GM18867 (cell line): Measurements from ENCODE around the gene NTF3.

ENCODE experiments used
- ATAC-seq: cut with Tn5 transposase; IDR thresholded peaks from one replicate; pipeline ENCODE4 v1.9.1; 2021; ENCODE audit warnings: mild to moderate bottlenecking, moderate library complexity; ENCODE audit not compliant: unreplicated experiment

NTF3 gene

GRCh38 chr12:5430641-5431603 lies 986 bp upstream of the NTF3 start:
- no peak for ATAC-seq

DNA sequence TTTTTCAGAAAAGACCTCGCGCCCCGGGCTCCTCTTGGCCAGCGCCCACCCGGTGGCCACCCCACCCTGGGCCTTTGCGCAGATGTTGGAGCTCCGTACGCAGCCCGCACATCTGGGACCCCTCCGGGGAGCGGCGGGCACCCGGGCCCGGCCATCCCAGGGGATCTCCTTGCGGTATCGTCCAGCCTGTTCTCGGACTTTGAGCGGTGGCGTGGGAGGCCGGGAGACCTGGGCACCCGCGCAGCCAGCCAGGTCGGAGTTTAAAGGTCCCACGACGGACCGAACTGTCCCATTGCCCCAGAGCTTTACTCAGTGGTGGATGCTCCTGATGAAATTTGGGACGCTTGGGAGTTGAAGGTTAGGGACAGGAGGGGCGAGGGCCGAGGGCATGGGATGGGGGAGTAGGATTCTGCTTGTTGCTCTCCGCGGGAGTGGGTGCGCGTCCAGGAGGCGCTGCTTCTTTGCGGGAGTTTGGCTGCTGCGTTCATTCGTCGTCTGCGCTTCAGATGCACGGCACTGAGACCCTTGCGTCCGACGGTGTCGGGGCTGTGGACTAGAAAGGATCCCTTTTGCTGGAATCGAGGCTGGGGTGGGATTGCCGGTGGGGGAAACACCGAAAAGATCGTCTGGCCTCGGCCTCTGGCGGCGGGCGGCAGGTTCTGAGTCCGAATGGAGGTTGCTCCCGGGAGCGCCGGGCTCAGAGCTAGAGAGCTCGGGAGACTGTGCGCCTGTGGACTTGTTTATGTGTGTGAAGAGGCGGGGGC lies 1.4 kb downstream of the NTF3 start:
- no peak for ATAC-seq

DNA sequence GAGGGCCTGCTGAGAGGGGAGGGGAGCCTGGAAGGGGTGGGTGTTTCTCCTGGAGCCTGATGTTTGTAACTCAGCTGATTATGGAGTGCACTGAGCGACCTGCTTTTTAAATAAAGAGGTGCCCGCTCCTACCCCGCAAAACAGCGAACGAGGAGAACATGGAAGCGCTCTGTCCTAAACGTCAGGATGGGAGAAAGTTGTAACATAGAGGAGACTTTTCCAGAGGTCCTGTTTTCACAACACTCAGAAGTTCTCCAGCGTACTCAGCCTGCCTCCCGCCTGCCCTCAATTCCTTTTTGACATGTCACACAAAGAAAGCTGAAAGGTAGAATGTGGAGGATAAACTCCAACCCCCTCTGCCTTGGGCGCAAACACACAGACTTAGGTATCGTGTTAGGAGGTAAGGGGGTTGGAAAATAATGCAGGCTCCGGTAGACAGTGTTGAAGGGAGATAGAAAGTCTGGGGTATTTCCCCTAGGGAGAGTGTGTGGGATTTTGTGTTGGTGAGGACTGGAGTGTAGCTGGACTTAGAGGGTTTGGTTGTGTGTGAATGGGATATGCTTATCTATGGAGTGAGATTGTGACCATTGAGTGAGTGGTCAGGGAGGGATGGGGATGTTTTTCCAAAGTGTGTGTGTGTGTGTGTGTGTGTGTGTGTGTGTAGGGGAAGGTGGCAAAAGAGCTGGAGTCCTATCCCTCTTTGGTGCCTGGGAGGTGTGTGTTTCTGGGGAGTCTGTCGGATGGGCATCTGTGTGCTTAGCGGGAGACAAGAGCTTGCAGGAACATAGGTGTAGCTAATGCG lies 2.1 kb downstream of the NTF3 start:
- ATAC-seq: no peak

DNA sequence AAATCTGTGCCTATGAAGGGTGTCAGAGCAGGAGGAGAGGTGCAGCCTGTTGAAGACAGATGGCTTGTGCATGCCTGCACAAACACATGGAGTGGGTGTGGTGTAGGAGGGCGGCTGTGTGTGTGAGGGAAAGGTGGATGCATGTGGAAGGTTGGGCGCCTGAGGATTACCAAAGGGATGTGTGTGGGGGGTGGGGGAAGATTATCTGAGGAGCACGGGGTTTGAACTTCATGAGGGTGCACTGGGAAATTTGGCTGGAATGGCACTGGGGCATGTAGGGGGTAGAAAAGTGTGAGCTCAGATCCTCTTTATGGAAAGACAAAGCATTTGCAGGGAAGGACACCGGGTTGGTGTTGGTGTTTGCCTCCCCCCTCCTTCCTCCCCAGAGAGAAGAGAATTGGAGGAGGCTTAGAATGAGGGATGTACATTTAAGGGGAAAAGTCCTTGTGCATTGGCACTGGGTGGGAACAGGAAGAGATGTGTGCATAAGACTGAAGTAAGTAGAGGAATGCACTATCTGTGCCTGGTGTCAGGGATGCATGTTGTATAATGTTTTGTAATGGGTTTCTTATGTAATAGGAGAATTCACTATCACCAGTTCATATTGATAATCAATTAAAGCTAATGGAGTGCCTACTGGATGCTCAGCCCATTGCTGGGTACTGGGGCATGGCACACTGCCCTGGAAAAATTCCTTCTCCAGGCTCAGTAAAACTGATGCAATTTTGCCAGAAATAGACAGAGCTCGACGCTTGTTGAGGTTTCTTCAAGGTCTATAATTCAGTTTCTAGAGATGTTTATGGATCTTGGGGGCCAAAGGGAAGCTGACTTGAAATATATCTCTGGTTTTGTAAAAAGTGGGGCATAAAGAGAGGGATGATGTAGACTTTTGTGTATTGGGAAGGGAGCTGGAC lies 3.0 kb downstream of the NTF3 start:
- ATAC-seq: no peak

DNA sequence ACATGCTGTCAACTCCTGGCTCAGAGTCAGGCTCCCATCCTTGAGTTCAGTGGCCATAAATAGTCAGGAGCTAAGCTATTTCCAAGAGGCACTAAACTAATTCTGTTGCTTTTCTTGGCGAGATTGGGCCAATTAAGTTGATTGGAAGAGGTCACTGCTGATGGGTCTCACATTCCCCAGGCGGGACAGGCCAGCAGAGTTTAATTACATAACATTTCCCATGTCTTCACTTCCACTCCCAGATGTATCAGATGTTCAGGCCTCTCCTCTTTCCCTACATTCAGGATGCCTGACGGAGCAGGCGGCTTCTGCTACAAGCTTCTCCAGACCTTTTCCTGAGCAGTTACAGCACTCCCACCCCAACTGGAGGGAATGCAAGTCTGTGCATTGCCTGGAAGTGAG lies 5.3 kb downstream of the NTF3 start:
- ATAC-seq: no peak

DNA sequence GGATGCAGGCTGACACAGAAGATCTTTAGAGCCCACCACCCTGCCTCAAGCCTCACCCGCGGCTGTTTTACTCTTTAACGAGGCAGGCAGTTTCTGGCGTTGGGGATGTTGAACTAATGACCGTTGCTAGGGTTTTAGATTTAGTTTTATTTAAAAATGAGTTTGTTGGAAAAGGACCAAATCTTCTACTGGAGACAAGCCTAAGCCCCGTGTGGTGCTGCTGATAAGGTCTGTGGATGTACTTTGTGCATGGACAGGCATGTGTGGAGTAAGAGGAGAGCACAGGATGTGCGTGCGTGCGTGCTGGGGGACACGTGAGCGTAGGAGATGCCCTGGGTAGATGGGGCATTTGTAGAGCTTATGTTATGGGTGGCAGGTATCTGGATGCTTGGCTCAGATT lies 5.7 kb downstream of the NTF3 start:
- no peak for ATAC-seq

- ATAC-seq: no peak
Observed at GRCh38 chr12:5438671-5439200, 6.8 kb downstream of the NTF3 start.

- no peak for ATAC-seq
Observed at GRCh38 chr12:5439371-5439771, 7.5 kb downstream of the NTF3 start.

DNA sequence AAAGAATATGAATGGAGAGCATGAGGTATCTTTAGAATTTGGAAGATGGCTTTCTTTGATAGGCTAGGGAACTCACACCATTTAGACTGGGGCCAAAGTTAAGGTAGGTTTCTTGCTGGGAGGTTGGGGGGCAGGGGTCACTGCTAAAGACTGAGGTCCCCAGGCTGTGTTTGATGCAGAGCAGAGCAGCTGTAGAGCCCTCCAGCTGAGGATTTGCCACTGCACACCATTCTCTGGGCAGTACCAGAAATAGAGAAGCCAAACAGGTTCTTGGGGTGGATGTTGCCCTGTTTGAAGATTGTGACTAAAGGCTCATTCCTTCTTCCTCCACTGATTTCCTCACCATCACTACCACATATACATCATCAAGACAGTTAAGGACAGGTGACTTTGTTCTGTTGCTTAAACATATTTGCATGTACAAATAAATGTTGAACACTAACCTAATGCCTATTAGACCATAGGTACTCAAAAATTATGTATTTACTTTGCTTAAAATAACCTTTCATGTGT lies 7.9 kb downstream of the NTF3 start:
- ATAC-seq: no peak

DNA sequence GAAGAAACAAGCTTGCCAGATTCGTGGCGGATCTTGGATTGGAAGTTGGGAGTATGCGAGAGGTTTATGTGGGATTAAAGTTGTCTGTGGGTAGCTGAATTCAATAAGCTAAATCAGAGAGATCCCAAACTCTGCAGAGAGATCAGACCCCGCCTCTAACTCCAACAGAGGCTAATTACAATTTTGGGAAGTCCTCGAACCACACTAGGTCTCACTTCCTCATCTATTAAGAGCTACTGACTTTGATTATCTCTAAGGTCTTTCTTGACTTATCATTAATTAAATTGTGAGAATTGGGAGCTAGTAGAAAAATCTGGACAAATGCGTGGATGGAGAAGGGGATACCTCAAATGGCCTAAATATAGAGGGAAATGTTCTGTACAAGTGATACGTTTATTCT lies 9.1 kb downstream of the NTF3 start:
- no peak for ATAC-seq

DNA sequence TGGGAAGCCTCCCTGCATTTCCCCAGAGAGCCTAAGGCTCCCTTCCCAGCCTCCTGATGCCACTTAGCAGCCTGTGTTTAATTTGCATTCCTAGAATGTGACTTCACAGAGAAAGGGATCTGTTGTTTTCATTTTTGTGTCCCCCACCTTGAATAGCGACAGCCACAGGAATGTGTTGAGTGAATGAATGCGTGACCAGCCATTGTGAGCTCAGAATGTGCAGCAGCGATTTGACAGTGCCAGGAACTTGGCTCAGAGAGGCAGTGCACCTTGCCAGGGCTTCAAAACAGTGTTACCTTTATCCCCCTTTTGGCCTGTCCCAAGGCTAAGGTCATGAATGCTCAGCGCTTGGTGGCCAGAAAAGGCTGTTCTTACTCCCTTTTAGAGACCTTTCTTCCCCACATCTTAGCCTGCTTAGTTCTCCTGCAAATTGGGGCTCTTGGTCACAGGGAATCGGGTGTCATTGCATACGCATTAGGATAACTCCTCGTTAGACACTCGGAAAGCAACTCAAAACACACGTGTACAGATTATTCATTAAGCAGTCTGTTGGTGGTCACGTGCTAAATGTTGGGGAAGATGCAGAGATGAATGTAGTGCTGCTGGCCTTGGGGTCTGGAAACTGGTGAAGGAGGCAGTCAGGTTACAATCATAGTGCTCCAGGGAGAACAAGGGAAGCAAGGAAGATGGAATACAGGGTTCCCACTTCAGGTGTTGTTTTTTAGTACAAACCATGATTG lies 9.8 kb downstream of the NTF3 start:
- ATAC-seq: no peak

GRCh38 chr12:5442251-5443006 lies 10.5 kb downstream of the NTF3 start:
- ATAC-seq: no peak

- no peak for ATAC-seq
Observed at GRCh38 chr12:5444520-5444919, 12.6 kb downstream of the NTF3 start.

- no peak for ATAC-seq
Observed at GRCh38 chr12:5447320-5447719, 15.4 kb downstream of the NTF3 start.

DNA sequence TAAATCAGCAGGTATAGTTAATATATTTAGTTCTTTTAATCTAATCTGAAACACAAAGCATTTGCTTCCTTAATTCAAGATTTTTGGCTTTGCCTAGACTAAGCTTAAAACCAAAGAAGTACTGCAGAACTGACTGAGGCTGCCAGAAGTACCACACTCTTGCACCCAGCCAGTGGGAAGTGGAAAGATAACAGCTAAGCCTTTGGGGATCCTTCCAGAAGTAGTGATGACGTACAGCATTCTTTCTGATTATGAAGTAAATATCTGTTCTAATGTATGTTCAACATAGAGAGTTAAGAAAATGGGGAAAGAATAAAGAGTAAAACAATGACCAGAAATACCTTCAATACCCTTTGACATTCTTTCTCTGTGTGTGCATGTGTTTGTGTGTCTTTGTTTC lies 19.3 kb downstream of the NTF3 start:
- ATAC-seq: no peak

DNA sequence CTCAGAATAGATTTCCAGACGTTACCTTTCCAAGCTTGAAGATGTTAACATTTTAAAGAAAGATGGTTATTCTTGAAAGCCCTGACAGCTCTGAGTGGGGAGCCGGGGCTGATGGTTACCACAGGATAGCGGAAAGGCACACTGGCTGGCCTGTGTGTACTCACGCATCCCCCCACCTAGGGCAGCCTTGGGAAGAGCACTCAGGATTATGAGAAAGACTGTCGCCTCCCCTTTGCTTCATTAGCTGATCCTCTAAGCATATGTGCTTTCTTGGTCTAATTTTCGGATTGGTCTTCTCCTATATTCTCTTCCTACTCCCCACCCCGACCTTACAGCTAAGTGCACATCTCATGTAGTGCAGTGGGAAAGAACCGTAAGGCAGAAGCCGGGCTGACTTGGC lies 20.7 kb downstream of the NTF3 start:
- no peak for ATAC-seq

GRCh38 chr12:5453466-5453865 lies 21.6 kb downstream of the NTF3 start:
- ATAC-seq: no peak

GRCh38 chr12:5455045-5455444 lies 23.1 kb downstream of the NTF3 start:
- ATAC-seq: no peak
